GM18517 (cell line): ENCODE measurements around the gene HSDL1.

Experiments used
- ATAC-seq: cut with Tn5 transposase; IDR thresholded peaks from one replicate; pipeline ENCODE4 v1.9.1; 2021; ENCODE audit warnings: mild to moderate bottlenecking, moderate library complexity; ENCODE audit not compliant: unreplicated experiment

HSDL1 gene

DNA sequence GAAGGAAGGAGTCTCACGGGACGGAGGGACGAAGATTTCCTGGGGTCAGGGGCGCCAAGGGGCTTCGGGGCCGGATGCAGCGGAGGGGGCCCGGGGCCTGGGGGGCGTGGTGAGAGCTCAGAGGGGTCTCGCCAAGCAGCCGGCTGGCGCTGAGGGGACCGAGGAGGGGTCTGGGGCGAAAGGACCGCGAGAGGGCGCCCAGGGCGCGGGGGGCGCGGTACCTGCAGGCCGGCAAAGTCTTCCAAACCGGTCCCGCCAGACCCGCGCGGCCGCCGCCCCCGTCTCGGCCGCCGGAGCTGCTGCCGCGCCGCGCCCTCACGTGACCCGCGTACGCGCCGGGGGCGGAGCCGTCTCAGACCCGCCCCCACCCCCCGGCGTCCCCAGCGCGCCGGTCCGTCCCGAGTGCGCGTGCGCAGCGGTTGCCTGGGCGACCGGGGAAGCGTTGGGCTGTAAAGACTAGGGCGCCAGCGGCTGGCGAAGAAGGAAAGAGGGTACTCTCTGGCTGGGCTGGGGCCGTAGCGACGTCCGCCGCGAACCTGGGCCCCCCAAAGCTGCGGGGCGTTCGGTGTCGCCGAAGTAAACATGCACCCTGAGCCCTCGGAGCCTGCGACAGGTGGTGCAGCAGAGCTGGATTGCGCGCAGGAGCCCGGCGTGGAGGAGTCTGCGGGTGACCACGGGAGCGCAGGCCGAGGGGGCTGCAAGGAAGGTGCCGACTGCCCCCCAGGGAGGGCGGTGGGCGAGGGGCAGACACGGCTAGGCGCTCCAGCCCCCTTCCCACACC, at the start of gene HSDL1, which contains the start of gene DNAAF1:
Gene HSDL1, minus strand, starts transcription at position 319 of the 781 bp plus-strand sequence. CDS start 13,856 bp downstream, outside the sequence.
Gene DNAAF1, plus strand, starts transcription at position 450 of the 781 bp plus-strand sequence. Its CDS starts 133 bp downstream, at position 583.
- ATAC-seq: peak; percentile 86

DNA sequence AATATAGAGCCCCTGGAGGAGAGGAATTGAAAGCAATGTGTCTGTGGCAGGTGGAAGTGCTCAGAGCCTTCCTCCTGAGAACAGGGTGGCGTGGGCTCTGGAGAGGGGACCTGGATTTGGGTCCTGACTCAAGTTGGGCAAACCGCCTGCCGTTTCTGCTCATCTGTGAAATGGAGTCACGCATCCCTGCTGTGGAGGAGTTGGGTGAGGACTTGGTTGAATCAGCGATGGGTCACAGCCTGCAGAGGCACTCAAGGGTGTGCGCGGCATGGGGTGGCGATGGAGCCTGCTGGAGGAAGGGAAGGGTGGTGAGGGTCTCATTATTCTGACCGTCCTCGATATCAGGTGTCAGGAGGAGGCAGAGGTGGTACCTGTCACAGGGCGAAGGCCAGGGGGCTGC, 49.0 kb upstream of the HSDL1 start:
- no peak for ATAC-seq

DNA sequence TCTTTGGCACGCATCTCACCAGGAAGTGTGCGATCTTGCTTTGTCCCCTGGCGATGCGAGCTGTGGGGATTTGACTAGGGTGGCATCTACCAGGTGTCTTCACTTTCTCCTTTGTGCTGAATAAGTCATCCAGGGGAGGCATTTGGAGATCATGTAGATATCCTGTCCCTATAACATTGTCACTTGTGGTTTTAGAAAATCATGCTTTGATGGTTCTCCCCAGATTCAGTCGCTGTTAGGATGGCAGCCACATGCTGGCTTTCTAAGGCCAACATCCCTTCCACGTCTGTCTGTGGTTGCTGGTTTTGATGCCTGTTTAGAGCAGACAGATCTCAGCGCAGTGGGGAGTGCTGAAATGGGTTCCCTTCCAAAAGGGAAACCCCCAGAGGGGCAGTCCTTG, 48.5 kb upstream of the HSDL1 start:
- ATAC-seq: no peak

DNA sequence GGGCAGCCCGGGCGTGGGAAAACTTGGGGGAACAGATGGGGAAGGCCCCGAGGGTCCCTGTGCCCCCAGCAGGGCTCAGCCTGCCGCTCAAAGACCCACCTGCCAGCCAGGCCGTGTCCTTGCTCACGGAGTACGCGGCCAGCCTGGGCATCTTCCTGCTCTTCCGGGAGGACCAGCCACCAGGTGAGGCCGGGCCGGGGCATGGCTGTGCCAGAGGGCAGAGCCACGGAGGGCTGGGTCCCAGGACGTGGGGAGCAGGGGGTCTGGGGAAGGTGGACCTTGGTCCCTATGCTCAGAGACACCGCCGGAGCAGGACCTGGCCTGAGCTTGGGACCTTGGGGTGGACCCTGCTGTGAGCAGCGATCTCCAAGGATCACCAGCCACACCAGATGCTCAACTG, 46.5 kb upstream of the HSDL1 start:
- no peak for ATAC-seq

DNA sequence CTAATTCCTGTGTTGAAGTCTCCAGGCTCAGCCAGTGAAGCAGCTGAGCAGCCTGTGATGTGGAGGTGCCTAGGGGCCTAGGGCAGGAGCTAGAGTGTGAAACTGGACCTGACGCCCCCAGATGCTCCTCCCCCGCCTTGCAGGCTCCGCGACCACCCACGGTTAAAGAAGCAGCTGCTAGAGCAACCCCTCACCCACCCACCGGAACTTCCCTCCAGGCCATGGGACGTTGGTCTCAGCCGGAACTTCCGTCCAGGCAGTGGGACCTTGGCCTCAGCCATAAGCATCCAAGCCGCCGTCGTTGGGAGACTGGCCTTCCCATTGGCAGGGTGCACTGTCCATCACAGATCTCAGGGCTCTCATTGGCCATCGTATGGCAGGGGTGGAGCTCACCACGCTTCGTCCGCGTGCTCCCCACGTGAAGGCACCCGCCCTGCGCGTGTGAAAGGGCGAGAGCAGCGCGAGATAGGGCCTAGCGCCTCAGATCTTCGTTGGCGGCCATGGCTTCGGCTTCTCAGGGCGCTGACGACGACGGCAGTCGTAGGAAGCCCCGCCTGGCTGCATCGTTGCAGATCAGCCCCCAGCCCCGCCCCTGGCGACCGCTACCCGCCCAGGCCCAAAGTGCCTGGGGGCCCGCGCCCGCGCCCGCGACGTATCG, 45.9 kb upstream of the HSDL1 start, which contains the start of gene ADAD2:
Gene ADAD2, plus strand, starts transcription at position 427 of the 658 bp plus-strand sequence. Its CDS starts 74 bp downstream, at position 501.
- ATAC-seq: no peak

DNA sequence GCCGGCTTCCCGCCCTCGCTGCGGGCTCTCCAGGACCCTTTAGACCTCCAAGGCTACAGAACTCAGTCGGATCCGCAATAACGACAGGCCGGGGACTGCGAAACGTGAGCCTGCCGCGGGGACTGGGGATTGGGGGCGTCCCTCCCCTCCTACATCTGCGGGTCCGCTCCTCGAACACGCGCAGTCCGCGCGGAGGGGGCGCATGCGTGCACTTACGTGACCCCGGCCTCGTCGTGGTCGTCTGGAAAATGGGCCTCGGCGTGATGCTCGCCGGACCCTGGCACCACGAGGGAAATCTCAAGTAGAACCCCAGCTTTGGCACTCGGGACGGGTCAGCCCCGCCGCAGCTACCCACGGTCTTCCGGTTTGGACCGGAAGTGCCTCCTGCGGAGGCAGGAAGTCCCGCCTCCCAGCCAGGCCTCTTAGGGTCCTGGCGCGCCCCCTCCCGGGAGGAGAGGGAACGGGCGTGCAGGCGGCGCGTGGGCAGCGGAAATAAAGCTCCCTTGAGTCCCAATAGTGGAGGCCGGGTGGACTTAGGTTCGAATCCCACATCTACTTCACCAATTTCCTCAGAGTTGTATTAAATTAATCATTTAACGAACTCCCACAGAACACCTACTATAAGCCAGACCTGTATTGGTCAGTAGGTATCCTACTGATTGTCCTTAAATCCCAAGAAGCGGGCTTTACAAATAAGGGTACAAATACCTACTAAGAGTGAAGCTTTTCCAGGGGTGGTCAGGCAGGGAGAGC, 41.9 kb upstream of the HSDL1 start, which contains the start of gene TAF1C:
Gene TAF1C, minus strand, starts transcription at position 373 of the 753 bp plus-strand sequence. CDS start 2,069 bp downstream, outside the sequence.
- ATAC-seq: peak; percentile 71

DNA sequence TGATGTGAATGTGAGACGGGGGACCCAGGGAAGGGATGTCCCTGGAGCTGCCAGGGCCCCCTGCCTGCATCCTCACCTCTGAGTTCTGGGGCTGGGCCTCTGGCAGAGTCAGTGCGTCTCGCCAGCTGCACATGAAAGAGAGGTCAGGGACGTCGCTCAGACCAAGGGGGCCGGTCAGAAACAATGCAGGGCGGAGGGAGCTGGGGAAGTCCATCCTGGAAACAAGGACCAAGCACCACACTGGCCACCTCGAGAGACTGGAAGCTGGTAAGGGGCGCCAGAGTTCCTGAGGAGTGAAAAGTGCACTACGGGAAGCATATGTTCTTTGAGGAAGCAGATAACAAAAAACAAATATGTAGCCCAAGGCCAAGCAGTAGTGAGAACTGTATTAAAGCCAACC, 39.8 kb upstream of the HSDL1 start:
- ATAC-seq: no peak

DNA sequence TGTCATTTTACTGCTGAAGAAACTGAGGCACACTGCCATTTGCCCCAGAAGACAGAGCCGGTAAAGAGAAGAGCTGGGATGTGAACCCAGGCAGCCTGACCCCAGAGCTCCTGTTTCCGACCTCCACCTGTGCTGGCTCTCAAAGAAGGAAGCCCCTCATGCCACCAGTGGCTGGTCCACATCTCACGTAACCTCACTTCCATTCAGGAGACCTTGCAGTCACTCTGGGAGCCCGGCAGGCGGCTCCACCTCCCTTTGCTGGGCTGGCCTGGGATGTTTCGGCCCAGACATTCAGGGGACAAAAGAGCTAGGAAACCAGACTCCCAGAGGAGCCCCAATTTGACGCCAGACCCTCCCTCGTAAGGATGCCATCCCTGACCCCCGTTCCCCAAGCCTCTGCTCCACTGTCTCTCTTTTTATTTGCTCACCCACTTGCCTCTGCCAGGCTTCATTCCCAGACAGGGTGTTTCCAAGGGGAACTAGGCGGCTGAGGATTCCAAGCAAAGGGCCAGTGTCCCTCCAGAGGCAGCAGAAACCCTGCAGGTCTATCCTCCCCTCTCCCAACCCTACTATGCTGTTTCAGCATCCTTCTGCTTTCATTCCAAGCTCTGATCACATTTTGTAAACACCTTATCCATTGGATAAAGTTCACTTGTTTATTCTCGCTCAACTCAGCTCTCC, 39.1 kb upstream of the HSDL1 start:
- ATAC-seq: no peak

DNA sequence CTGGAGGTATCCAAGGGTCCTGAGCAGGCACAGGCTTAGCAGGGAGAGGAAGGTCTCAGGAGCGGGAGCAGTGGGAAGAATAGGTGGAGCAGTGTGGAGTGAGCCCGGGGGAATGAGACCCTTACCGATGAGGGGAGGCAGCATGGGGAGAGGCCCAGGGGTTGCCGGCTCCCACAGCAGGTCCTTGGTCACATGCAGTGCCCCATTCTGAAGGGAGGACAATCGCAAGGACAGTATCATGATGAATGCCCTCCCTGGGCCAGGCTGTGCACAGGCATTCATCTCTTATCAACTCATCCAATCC, 38.5 kb upstream of the HSDL1 start:
- no peak for ATAC-seq

DNA sequence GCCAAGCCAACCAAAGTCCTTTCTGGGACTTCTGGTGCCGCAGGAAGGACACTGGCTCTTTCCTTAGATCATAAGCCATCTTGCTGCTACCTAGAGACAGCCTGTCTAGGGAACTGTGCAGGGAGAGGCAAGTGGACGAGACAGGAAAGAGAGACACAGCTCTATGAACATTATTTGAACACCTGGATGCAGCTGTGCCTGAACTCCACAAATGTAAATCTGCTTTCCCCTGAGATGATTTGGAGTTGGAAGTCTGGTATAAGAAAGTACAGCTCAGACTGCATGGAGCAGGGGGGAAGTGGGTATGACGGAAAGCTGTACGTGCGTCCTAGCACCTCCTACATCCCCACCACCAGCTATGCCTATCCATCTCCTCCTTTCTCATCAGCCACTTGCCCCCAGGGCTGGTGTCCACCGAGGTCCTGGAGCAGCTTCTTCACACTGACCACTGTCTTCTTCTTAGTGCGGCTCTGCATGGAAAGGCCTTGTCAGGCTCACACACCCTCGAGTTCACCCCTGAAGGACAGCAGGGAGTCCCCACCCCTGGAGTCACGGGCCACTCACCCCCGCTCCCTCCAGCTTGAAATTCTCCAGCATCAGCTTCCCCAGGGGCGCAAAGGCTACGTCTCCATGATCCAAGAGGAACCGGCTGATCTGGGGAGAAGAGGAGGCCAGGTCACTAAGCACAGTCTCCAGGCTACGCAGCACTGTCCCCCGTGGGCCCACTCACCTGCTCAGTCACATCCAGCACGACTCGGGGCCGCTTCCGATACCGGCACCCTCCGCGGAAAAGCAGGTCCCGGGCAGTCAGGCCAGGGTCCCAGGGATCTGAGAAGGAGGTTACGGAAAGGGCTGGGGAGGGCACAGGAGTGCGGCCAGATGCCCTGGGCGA, 37.9 kb upstream of the HSDL1 start:
- no peak for ATAC-seq

DNA sequence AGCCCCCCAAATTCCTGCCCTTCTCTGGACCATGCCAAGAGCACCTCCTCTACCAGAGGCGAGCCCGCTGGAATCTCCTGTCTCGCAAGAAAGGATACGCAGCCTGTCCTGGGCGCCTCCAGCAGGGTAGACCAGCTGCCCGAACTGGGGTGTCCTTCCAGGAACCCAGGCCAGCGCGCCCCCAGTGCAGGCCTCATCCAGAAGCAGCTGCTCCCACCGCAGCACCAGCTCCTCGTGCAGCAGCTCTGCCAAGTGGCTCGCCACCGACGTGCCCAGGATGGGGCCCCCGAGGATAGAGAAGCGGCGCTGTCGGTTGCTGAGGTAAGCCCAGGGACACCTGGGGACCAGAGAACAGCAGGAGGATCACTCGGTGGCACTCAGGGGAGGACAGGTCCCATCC, 37.1 kb upstream of the HSDL1 start:
- no peak for ATAC-seq

DNA sequence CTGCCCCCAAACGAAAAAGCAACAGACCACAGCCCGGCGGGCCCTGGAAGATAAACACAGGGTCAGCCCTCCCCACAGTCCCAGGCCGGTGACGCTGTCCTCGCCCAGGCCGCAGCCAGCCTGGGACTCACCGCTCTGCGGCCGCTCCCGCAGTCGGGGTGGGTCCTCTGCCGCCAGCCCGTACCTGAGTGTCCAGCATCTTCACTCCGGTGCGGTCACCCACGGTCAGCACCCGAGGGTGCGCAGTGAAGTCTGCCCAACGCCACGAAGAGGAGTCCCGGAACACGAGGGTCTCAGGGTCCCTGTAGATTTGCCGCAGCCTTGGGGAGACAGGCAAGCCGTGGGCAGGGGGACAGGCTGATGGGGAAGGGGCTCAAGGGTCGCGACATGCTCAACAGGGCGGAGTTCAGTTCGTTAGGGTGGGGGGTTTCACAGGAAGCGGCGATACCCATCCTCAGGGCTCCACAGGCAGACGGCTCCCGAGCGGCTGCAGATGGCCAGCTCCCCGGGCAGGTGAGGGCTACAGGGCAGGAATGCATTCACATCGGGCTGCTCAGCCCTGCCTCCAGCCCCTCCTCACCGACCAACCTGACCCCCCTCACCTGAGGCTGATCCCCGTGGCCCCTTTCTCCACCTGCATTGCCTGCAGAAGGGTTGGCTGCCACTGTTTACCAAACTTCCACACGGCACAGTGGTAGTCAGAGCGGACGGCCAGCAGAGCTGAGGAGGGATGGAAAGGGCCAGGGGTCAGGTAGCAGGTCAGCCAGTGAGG, 36.4 kb upstream of the HSDL1 start:
- ATAC-seq: no peak

DNA sequence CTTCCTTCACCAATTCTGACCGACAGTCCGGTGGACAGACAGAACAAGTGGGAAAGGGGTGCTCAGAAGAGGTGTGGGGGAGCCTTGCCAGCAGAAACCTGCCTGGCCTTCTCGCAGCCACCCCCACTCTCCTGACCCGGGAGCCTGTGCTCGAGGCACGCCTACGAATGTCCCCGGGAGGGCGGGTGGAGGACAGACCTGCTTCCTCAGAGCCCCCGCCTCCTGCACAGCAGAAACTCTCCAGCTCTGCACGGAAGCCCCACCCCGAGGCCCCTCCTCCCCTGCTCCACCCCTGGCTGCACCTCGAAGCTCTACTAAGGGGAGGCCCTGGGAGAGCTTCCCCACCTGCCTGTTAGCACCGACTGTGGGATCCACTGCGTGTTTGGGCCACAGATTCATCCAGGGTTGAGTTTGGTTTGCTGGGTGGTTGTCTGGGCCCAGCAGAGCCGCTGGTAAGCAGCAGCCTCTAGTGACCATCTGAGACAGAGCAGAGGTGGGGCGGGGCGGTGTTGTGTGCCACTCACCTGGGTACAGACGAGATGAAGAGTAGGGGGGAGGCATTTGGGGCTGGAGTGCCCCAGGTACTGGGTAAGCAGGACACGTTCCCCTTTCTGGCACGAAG, 35.7 kb upstream of the HSDL1 start:
- ATAC-seq: no peak

DNA sequence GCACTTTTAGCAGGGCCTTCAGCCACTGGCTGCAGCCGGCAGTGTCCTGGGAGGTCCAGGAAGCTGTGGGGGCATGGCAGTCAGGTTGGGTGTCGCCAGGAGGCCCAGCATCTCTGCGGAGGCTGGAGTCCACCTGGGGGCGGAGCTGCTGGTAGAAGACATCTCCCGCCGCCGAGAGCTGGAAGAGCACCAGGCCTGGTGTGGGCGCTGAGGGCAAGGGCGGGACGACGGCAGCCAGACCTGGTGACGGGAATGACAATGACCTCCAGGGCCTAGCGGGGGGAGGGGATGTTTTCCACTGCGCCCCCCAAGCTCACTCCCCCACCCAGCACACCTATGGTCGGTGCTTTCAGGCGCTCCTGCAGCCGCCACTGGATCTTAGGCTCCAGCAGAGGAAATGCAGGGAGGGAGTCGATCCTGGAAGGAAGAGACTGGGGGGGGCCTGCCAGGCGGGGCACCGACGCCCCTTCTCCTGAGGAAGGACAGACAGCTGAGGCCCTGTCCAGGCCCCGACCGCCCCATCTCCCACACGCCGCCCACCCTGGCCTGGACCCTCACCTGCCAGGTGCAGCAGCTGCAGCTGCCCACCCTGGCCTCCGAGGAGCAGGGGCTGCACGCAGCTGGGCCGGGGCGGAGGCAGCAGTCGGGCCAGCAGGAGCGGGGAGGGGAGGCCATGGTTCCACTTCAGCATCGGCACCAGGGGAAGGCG, 34.8 kb upstream of the HSDL1 start:
- ATAC-seq: no peak

DNA sequence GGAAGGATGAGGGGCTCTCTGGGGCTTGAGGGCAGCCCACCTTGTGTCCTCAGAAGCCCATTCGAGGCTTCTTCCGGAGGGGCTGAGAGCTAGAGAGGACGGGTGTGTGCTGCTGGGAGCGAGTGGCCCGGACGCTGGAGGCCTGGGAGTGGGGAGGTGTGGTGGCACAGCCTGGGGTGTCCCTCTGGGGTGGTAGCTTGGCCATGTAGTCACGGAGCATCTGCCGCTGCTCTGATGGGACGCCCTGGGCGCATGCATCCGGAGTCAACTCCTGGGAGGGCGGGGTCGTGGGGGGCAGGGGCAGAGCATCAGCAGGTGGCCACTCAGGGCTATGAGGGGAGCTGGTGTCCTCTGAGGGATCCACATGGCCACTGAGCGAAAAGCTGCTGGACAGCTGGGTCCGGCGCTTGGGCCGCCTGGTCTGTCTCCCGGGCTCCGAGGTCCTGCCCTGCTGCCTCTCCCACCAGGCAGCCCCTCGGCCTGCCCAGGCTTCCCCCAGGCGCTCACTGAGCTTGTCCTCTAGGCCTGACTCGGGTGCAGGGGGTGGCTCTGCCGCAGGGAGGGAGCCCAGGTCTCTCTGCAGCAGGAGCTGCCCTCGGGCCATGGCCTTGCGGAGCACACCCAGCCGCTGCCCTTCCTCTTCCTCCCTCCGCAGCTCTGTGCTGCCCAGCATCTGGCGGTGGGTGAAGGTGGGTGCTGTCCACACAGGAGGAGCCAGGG, 34.1 kb upstream of the HSDL1 start:
- ATAC-seq: no peak

DNA sequence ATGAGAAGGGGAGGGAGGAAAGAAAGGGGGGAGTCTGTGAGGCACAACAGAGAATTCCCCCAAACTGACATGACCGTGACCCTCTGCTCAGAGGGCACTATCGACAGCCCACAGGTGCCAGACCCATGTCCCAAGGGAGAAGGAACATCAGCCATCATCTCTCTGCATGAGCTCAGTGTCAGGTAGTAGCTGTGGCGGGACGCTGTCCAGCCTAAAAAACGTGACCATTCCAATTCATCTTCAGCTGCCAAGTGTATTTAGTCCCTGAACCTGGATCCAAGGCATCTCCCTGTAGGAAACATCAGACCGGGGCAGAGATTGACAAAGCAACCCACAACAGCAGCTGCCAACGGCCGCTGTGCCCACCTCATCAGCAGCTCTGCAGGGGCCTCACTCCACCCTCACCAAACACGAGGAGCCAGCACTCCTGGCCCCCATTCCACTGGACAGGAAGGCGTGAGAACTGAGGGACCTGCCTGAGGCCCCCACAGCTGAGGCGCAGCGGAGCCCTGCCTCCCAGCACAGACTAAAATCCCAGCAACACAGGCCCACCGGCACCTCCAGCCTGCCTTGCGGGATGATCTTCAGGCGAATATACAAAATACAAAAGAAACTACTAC, 33.3 kb upstream of the HSDL1 start:
- no peak for ATAC-seq

DNA sequence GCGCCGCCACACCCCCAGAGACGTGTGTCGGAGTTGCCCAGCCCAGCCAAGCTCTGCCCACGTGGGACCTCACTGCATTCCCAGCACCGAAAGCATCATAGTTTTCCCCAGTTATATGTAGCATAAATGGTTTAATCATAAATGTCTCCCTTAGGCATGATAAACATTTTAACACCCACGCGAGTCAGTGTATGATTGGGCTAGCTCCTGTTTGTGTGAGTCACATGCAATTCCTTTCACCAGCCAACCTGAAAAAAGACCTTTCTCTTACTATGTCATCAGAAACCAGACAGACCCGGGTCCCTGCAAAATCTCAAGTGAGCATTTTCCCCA, 32.7 kb upstream of the HSDL1 start:
- no peak for ATAC-seq
